HG02798 (cell line): ENCODE data around the gene BNC2.

Experiments used
- ATAC-seq: cut with Tn5 transposase; IDR thresholded peaks from one replicate; pipeline ENCODE4 v1.9.1; 2021; ENCODE audit warnings: mild to moderate bottlenecking; ENCODE audit not compliant: unreplicated experiment, poor library complexity

BNC2 gene

DNA sequence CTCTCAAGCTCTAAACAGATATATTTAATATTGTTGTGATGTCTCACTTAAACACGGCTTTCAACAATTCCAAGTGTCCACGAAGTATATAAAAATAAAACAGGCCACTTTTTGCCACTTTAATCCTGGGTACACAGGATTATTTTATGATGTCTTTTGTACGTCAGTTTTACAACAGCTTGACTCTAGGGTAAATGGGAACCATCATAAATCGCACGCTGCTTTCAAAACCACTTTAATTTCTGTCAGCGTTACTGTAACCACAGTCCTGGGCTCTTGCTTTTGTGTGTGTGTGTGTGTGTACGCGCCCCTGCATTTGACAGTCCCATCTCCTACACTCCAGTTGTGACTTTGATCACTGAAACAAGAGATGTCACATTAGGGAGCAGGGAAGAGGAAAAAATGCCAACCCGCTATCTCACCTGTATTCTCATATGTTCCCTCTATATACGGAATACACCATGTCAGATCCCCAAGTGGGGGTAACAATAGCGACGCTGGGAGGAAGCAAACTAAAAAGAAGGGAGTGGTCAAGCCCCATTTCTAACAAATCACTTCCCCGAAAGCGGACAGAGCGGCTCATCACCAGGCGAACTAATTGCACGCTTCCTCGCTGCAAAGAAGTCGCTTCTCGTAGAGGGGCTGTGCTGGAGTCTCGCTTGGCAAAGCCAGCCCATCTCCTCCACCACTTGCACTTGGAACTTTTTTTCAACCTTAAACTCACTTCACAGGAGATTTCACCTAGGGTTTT is 1.2 kb downstream of the BNC2 start:
- no peak for ATAC-seq

DNA sequence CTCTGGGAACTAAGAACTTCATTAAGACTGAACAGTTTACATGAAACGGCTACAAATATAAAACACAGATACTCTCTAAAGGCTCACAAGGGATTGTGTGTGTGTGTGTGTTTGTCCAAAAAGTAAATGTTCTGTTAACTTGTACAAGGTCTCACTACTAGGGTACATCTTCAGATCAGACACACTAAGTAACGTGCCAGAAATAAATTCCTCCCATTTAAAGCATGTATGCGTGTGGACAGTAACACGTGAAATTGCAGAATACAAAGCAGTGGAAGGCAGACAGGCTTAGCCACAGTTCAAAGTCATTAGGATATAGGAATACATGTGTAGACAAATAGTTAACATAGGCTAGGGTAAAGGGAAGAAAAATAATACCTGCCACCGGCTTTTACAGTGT is 1.8 kb downstream of the BNC2 start:
- ATAC-seq: no peak

DNA sequence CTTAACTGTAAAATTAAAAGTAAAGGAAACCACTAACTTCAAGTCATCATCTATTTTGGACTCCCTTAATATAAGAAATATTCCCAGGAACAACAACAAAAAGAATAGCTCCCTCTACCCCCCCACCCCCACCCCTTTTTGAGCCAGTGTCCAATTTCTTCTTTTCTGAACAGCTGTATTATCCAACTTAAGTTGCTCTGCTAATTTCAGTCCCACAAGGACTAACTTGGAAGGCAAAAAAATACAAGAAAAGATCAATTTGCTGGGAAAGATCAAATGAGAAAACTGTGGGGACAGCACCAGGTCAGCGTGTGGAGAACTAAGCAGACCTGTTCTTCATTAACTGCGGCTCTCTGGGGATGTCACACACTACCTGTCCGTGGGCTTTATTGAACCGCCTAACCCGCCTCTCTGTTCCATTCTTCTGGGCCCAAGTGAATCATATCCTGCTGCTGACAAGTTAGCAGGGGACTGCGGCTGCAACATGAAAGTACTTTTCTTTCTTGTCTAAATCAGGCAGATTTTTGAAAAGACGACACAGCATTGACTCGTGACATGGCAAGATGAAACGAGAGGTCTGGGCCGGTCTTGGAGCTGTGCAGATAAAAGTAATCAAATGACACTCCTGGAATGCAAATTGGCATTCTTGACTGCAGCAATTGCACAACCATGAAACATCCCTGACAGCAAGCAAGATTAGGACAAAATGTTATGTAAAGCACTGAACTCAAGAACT is 2.7 kb downstream of the BNC2 start:
- no peak for ATAC-seq

DNA sequence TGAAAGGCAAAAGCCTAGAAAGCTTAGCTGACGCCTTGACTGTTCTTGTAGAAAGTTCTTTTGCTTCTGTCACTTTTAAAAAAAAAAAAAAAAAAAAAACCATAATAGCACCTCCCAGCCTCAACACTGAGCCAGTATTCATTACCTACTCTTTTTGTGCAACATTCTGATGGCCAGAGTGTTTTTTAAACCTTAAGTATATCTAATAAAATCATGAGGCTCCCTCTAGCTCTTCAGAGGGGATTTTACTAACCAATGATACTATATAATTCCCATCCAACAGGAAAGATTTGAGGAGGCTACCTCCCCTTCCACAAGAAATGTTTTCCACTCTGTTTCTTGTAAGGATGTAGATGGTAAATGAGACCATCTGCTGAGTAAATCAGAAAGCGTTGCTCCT is 3.9 kb downstream of the BNC2 start:
- no peak for ATAC-seq

DNA sequence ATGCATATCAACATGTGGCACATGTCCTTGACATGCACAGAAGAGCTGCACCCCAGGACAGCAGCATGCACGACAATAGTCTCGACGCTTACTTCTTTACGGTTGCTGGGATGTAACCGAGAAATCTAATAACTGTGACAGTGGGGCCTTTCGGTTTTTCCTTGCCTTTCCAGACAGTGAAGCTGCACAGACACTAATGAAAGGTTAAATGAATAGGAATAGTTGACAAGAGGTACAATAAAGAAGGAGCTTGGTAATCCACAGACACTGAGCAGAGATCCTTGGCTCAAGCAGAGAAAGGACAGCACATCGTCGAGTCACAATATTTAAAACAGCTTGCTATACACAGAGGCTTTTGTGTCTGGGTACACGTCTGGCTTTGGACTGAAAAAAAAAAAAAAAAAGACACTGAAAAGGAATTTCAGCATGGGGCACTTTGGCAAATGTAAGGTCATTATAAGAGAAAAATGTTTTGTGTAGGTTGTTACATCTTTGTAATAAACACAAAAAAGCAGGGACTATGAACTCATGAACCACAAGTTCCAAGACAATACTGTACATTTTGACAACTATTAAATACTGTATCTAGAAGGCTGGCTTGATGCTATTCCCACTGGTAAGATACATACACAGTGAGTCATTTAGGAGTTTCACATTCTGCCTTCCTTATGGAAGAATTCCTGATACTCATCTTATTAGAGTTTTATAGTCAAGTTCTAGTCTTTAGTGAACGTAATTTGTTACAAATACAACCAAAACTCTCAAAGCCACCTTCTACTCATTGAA is 5.6 kb downstream of the BNC2 start:
- no peak for ATAC-seq

GRCh38 chr9:16848179-16848578 is 22.3 kb downstream of the BNC2 start:
- ATAC-seq: no peak

DNA sequence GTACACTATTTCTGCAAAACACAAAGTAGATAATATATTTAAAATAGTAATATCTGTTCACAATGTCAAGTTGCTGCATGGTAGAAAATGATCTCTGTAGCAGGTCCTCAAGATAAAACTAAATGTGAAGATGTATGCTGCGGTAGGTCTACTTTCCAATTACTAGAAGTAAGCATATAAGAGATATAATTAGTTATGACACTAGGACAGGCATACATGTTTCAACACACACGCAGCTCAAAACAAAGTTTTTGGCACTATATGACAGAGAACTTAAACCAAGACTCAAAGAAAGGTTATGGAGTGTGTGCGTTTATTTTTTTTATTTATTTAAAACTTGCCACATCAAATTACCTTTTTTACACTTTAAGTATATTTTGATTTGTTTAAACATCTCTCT is 23.5 kb downstream of the BNC2 start:
- ATAC-seq: no peak

DNA sequence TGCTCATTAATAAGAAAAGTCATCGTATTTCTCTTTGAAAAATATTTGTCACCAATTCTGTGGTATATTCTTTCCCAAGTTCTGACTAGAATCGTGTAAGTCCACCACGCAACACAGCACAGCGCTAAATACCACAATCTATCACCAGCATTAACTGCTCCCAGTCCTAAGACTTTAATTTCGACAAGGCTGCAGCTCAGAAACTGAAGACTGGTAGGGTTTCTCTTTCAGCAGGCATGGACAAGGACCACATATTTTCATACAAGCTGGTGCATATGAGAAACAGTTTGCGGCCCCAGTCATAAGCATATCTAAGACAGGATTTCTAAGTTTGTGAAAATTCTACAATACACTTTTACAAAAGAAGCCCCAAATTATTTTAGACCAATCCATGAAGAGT is 24.1 kb downstream of the BNC2 start:
- ATAC-seq: no peak

DNA sequence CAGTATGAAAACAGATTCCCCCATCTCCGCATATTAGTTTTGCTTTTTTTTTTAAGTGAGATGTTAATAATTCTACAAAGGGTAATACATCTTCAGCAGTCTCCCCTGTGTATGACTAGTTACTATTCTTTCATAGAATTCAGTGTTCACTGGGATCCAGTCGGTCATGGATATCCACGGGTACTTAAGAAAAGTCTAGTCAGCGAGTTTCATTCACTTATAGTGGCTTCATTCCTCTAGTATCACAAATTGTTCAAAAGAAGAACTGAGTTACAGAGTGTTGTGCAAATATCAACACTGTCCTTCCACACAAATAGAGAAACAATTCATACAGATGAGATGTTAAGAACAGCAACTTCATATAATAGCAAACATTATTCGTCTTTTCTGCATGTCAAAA is 35.7 kb downstream of the BNC2 start:
- ATAC-seq: no peak

- no peak for ATAC-seq
Measured at GRCh38 chr9:16833296-16833835, 37.1 kb downstream of the BNC2 start.

DNA sequence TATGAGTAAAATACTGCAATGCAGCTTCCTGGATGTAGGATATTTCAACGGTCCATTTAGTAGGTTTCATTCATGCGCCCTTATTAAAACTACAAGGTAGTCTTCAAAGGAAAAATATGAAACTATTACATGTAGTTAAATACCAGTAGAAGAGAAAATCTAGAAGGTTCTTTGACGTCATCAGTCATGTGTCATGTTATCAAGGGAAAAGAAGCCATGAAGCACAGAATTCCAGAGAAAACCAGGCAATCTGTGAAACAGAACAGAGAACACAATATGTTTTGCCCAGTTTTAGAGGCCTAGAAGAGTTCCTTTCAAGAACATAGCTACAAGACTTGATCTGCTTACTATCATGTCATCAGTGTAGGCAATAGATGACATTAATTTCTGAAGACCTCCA is 38.4 kb downstream of the BNC2 start:
- ATAC-seq: no peak

- no peak for ATAC-seq
Measured at GRCh38 chr9:16830806-16831205, 39.7 kb downstream of the BNC2 start.

DNA sequence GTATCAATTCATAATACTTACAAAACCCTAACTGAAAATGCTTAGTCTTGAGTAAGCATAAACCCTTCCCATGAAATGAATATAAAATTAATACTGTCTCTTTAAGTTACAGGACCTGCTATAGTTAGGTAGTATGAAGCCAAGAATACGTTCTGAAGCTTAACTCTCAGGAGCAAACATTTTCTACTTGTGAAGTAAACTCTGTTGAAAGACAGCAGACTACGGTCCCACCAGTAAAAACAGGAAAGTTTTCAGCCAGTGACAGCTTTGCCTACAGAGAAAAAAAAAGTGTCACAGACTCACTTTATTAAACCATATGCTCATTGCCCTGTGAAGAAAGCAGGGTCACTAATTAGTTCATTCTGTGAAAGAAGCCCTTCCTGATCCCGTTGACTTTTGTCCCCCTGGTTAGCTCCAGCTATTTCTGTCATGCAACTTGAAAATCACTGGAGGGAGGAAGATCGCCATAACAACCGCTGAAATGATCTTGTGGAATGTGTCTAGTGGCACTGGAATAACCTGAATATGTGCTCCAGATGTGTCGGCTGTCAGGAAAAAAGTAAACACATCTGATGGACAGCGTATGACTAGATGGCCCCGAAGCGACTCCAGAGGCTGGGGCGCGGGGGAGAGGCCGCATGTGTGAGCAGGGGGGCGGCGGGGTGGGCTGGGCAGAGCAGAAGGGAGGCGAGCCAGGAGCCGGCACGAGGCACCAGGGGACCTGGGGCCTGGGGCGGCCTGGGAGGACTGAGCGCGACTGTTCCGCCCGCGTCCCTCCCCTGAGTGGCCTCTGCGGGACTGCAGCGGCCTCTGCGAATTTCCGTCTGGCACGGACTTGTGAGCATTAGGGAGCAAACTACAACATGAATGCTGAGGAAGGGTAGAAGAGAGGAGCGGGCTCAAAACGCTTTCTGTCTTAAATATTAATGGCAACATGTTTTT is 41.9 kb downstream of the BNC2 start:
- ATAC-seq: no peak

DNA sequence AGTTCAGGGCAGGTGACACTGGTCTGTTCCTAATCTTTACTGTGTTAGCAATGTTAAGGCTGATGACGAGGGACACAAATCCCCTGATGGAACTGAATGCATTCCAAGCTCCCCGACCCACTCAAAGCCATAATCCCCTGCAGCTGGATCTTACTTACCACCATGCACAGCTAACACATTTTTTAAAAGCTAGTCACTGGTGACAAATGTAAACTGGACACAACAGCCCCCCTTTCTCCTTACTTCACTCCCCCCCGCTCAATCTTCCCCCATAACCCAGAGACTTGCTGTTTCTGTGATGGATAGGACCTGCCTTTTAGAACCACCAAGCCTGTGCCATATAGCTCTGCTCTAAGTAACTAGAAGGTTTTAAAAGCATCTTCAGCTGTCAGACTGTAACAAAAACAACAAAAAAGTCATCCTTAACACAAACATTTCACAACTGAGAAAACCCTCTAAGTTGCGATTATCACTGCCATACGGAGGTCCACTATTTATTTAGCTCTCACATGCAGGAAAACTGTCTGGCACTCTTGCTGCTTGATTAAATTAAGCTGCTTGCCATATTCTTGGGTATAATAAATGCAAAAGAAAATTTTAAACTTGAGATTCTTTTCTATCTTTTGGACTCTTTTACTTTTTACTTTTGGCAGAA is 44.4 kb downstream of the BNC2 start:
- no peak for ATAC-seq

DNA sequence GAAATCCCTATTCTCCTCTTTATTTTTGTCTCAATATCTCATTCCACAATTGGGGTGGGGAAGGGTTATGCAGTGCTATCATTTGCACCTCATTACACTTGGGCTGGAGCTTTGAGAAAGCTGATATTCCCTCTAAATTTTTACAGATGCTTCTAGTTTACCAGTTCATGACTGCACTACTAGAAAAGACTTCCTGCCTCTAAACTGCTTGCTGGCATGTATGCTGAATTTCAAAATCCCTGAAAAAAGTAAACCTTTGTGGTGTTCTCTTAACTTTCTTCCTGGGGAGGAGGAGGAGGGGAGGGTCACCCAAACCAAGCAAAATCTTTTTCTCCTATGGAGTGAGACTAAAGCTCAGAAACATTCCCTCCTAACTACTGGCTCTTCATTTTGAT is 45.1 kb downstream of the BNC2 start:
- no peak for ATAC-seq

DNA sequence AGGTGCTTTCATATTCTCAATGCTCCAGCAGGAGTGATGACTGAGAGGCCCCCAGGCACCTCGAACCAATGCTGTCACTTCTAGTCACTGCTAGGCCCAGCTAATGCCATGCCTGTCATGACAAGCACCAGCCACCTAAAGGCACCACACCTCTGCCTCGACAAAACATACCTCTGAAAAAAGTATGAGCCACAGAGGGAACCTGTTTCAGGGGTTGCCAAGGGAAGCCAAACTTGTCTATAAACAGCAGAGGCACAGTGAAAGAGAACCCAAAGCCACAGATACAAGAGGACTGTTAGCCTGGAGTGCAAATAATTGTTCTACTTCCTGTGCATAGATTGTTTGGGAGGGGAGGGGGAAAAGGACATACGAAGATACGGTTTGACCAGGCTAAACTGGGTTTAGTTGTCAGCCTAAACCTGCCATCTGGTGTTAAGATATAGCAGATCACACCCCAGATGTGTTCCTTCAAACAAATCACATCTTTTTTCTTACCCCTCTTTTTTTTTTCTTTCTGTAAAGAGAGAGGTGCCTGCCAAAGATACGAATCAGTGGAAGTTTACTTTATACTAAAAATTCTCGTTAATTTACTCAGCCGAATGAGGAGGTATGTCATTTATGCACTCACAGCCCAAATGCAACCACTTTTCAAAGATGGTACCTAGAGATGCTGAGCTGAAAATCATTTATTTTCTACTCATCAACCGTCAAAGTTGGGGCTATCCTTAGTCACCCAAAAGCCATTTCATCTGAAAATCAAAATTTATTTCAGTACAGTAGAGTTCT is 45.7 kb downstream of the BNC2 start:
- no peak for ATAC-seq

DNA sequence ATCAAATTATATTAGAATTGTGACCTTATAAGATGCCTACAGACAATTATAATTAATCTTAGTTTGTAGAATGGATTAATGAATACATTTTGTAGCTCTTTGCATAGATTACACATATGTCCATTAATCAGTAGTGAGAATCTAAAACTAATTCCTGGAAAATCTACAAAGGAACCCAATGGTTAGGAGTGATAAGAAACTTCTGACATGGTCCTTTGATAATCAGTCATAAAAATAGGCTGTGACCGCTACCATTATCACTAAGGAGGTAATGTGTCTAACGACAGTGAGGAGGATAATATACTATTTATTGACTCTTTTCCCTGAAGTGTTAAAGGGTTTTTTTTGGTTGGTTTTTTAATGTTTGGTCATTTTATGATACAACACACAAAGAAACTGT is 46.6 kb downstream of the BNC2 start:
- no peak for ATAC-seq

DNA sequence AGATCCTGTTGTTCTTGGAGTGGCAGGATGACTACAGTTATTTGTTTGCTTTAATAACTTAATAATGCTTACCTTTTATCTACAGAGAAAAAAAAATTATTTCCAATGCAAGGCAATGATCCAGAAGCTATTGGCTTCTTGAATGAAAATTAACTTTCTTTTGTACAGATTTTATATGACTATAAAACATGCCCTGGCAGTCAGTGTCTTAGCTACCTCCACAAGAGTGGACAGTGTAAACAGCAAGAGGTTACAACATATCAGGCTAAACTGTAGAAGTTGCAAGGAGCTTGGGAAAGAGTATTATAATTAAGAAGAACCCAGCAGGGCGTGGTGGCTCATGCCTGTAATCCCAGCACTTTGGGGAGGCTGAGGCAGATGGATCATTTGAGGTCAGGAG is 49.1 kb downstream of the BNC2 start:
- no peak for ATAC-seq

- no peak for ATAC-seq
Measured at GRCh38 chr9:16817514-16817913, 53.0 kb downstream of the BNC2 start.
